Measurements from ENCODE around the gene SPINT2. TPM values are rescaled to one million over a fixed set of nuclear protein-coding genes. Genes with fewer than 3 reads are reported as not detected.
A peak's percentile ranks its signal among the peaks of the same experiment; 100 is the strongest.

The SPINT2 gene
- total and polyA plus RNA-seq, 4 donors = 146 to 292 (median 196) TPM

- 77 to 79% methylated on average over 28 to 29 of the region's 29 CpGs for WGBS, 2 donors
Measured at GRCh38 chr19:38304866-38305429, 40.6 kb downstream of the SPINT2 start.

GRCh38 chr19:38306236-38306635 is 41.9 kb downstream of the SPINT2 start:
- Histone ChIP-seq H3K36me3 (ENCODE audit: control insufficient read depth in 1 of 2, insufficient read depth in 2 of 2, low read length in 1 of 2) (peaks cover 0 to 3% of the 10 kb centered on the region in 2 donors), H3K27ac (ENCODE audit: low read depth in 1 of 2, low read length in 2 of 2) (no peak overlapping the region), H3K4me3 (ENCODE audit: low read length in 2 of 2) (no peak overlapping the region), H3K9me3 (ENCODE audit: control insufficient read depth, low read length) (no peaks in the 10 kb centered on the region), H3K4me1 (ENCODE audit: control insufficient read depth in 1 of 2, insufficient read depth in 2 of 2, low read length in 2 of 2) (no peaks in the 10 kb centered on the region), H3K27me3 (ENCODE audit: control insufficient read depth in 1 of 2, insufficient read depth in 2 of 2, low read length in 1 of 2) (no peaks in the 10 kb centered on the region)
- intact Hi-C loops (cut with DNase I) = no loop called here
- DNase-seq (no peak), ATAC-seq (ENCODE audit: low FRiP score) (no peak)
- 85 to 87% methylated on average over 3 of the region's 3 CpGs for WGBS, 2 donors

More at GRCh38 chr19:38304866-38305429, 40.6 kb downstream of the SPINT2 start:
- no peaks in the 10 kb centered on the region for H3K27me3 ChIP-seq (ENCODE audit: control insufficient read depth in 1 of 2, insufficient read depth in 2 of 2, low read length in 1 of 2)
- intact Hi-C loops (cut with DNase I) = no loop called here
- ATAC-seq (ENCODE audit: low FRiP score) (peak; percentile 58), DNase-seq (no peak)
- no peak overlapping the region for H3K4me3 ChIP-seq (ENCODE audit: low read length in 2 of 2)
- no peaks in the 10 kb centered on the region for H3K4me1 ChIP-seq (ENCODE audit: control insufficient read depth in 1 of 2, insufficient read depth in 2 of 2, low read length in 2 of 2)
- no peak overlapping the region for H3K27ac ChIP-seq (ENCODE audit: low read depth in 1 of 2, low read length in 2 of 2)
- peaks cover 0 to 3% of the 10 kb centered on the region in 2 donors for H3K36me3 ChIP-seq (ENCODE audit: control insufficient read depth in 1 of 2, insufficient read depth in 2 of 2, low read length in 1 of 2)
- H3K9me3 ChIP-seq (ENCODE audit: control insufficient read depth, low read length) = no peaks in the 10 kb centered on the region

- Histone ChIP-seq H3K27ac (ENCODE audit: low read depth in 1 of 2, low read length in 2 of 2) (no peak overlapping the region), H3K36me3 (ENCODE audit: control insufficient read depth in 1 of 2, insufficient read depth in 2 of 2, low read length in 1 of 2) (peaks cover 0 to 3% of the 10 kb centered on the region in 2 donors), H3K27me3 (ENCODE audit: control insufficient read depth in 1 of 2, insufficient read depth in 2 of 2, low read length in 1 of 2) (no peaks in the 10 kb centered on the region), H3K9me3 (ENCODE audit: control insufficient read depth, low read length) (no peaks in the 10 kb centered on the region), H3K4me1 (ENCODE audit: control insufficient read depth in 1 of 2, insufficient read depth in 2 of 2, low read length in 2 of 2) (no peaks in the 10 kb centered on the region), H3K4me3 (ENCODE audit: low read length in 2 of 2) (no peak overlapping the region)
- ATAC-seq (ENCODE audit: low FRiP score) = no peak
- intact Hi-C loops (cut with DNase I) = no loop called here
- WGBS, 2 donors = 97 to 98% methylated on average over 4 of the region's 4 CpGs
- no peak for DNase-seq
Measured at GRCh38 chr19:38307076-38307475, 42.7 kb downstream of the SPINT2 start.

- Histone ChIP-seq H3K27ac (ENCODE audit: low read depth in 1 of 2, low read length in 2 of 2) (no peak overlapping the region), H3K36me3 (ENCODE audit: control insufficient read depth in 1 of 2, insufficient read depth in 2 of 2, low read length in 1 of 2) (peaks cover 0 to 3% of the 10 kb centered on the region in 2 donors), H3K9me3 (ENCODE audit: control insufficient read depth, low read length) (no peaks in the 10 kb centered on the region), H3K27me3 (ENCODE audit: control insufficient read depth in 1 of 2, insufficient read depth in 2 of 2, low read length in 1 of 2) (no peaks in the 10 kb centered on the region), H3K4me3 (ENCODE audit: low read length in 2 of 2) (no peak overlapping the region), H3K4me1 (ENCODE audit: control insufficient read depth in 1 of 2, insufficient read depth in 2 of 2, low read length in 2 of 2) (no peaks in the 10 kb centered on the region)
- ATAC-seq (ENCODE audit: low FRiP score) (no peak), DNase-seq (no peak)
- intact Hi-C loops (cut with DNase I) = no loop called here
- WGBS, 2 donors = 89 to 90% methylated on average over 8 of the region's 8 CpGs
Measured at GRCh38 chr19:38307597-38307996, 43.2 kb downstream of the SPINT2 start.

GRCh38 chr19:38308006-38308766 is 43.8 kb downstream of the SPINT2 start:
- 86 to 90% methylated on average over 12 of the region's 12 CpGs for WGBS, 2 donors
- Histone ChIP-seq H3K4me3 (ENCODE audit: low read length in 2 of 2) (no peak overlapping the region), H3K27ac (ENCODE audit: low read depth in 1 of 2, low read length in 2 of 2) (no peak overlapping the region), H3K27me3 (ENCODE audit: control insufficient read depth in 1 of 2, insufficient read depth in 2 of 2, low read length in 1 of 2) (no peaks in the 10 kb centered on the region), H3K36me3 (ENCODE audit: control insufficient read depth in 1 of 2, insufficient read depth in 2 of 2, low read length in 1 of 2) (peaks cover 0 to 3% of the 10 kb centered on the region in 2 donors), H3K4me1 (ENCODE audit: control insufficient read depth in 1 of 2, insufficient read depth in 2 of 2, low read length in 2 of 2) (no peaks in the 10 kb centered on the region), H3K9me3 (ENCODE audit: control insufficient read depth, low read length) (no peaks in the 10 kb centered on the region)
- intact Hi-C loops (cut with DNase I) = no loop called here
- no peak for DNase-seq
- no peak for ATAC-seq (ENCODE audit: low FRiP score)

GRCh38 chr19:38308926-38309614 is 44.7 kb downstream of the SPINT2 start:
- H3K4me3 ChIP-seq (ENCODE audit: low read length in 2 of 2) = no peak overlapping the region
- H3K27me3 ChIP-seq (ENCODE audit: control insufficient read depth in 1 of 2, insufficient read depth in 2 of 2, low read length in 1 of 2) = no peaks in the 10 kb centered on the region
- no peak overlapping the region for H3K27ac ChIP-seq (ENCODE audit: low read depth in 1 of 2, low read length in 2 of 2)
- no peak for ATAC-seq (ENCODE audit: low FRiP score)
- DNase-seq = no peak
- intact Hi-C loops (cut with DNase I) = no loop called here
- 86 to 89% methylated on average over 24 of the region's 24 CpGs for WGBS, 2 donors
- H3K4me1 ChIP-seq (ENCODE audit: control insufficient read depth in 1 of 2, insufficient read depth in 2 of 2, low read length in 2 of 2) = no peaks in the 10 kb centered on the region
- H3K36me3 ChIP-seq (ENCODE audit: control insufficient read depth in 1 of 2, insufficient read depth in 2 of 2, low read length in 1 of 2) = peaks cover 0 to 3% of the 10 kb centered on the region in 2 donors
- H3K9me3 ChIP-seq (ENCODE audit: control insufficient read depth, low read length) = no peaks in the 10 kb centered on the region

- Histone ChIP-seq H3K9me3 (ENCODE audit: control insufficient read depth, low read length) (no peaks in the 10 kb centered on the region), H3K27me3 (ENCODE audit: control insufficient read depth in 1 of 2, insufficient read depth in 2 of 2, low read length in 1 of 2) (no peaks in the 10 kb centered on the region), H3K36me3 (ENCODE audit: control insufficient read depth in 1 of 2, insufficient read depth in 2 of 2, low read length in 1 of 2) (peaks cover 0 to 3% of the 10 kb centered on the region in 2 donors), H3K4me1 (ENCODE audit: control insufficient read depth in 1 of 2, insufficient read depth in 2 of 2, low read length in 2 of 2) (no peaks in the 10 kb centered on the region), H3K4me3 (ENCODE audit: low read length in 2 of 2) (no peak overlapping the region), H3K27ac (ENCODE audit: low read depth in 1 of 2, low read length in 2 of 2) (no peak overlapping the region)
- DNase-seq = no peak
- no peak for ATAC-seq (ENCODE audit: low FRiP score)
- 97% methylated on average over 3 of the region's 3 CpGs for WGBS, 2 donors
- intact Hi-C loops (cut with DNase I) = no loop called here
Measured at GRCh38 chr19:38309615-38310278, 45.4 kb downstream of the SPINT2 start.

- Histone ChIP-seq H3K27ac (ENCODE audit: low read depth in 1 of 2, low read length in 2 of 2) (no peak overlapping the region), H3K4me3 (ENCODE audit: low read length in 2 of 2) (no peak overlapping the region), H3K27me3 (ENCODE audit: control insufficient read depth in 1 of 2, insufficient read depth in 2 of 2, low read length in 1 of 2) (no peaks in the 10 kb centered on the region), H3K9me3 (ENCODE audit: control insufficient read depth, low read length) (no peaks in the 10 kb centered on the region), H3K36me3 (ENCODE audit: control insufficient read depth in 1 of 2, insufficient read depth in 2 of 2, low read length in 1 of 2) (peaks cover 0 to 3% of the 10 kb centered on the region in 2 donors), H3K4me1 (ENCODE audit: control insufficient read depth in 1 of 2, insufficient read depth in 2 of 2, low read length in 2 of 2) (no peaks in the 10 kb centered on the region)
- DNase-seq (no peak), ATAC-seq (ENCODE audit: low FRiP score) (no peak)
- 92 to 97% methylated on average over 2 of the region's 2 CpGs for whole genome bisulfite sequencing, 2 donors
- intact Hi-C loops (cut with DNase I) = no loop called here
Measured at GRCh38 chr19:38310279-38310670, 45.9 kb downstream of the SPINT2 start.

Data from aorta (tissue), 5 donors.